HEK293T (cell line): ENCODE data around the gene EFNA5.

Source experiments
- NFRKB ChIP-seq: fragments of 450-650 bp; IDR thresholded peaks from 2 replicates; pipeline ENCODE4 v1.6.1; 2016; ENCODE audit warnings: mild to moderate bottlenecking, moderate library complexity
- SP1 ChIP-seq: fragments of 450-650 bp; IDR thresholded peaks from 2 replicates; pipeline ENCODE4 v1.6.1; 2017
- SUZ12 ChIP-seq: fragments of 450-650 bp; IDR thresholded peaks from 2 replicates; pipeline ENCODE4 v1.6.1; 2016; ENCODE audit warnings: mild to moderate bottlenecking

DNA sequence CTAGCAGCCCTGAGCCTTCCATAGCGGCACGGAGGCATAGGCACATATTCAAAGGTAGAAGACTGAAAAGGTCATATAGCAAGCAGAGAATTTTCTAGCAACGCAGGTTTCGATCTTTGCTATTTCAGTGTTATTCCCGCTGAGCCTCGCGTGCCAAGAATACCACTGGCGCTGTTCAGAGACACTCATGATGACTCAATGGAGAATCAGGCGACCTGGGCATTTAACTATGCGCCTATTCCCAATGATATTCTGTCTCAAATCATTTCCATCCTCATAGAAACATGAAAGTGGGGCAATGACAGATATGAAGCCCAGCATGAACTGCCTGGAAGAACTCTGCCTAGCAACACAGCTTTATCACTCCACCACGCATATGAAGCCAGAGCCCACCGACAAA is 59.9 kb downstream of the EFNA5 start:
- TF ChIP-seq SUZ12 (no peak), SP1 (no peak), NFRKB (no peak)
